ENCODE results near the gene PCDHGA8. TPM values are rescaled to one million over a fixed set of nuclear protein-coding genes. Genes with fewer than 3 reads are reported as not detected.
"Not testable (repeated sequence)": the region's sequence is repeated elsewhere in the genome, so short reads cannot be mapped to it uniquely, and the experiment has no call there.

Gene PCDHGA8
- polyA plus RNA-seq, 2 of the 4 experiments (the other 2 are of a cell fraction), result 0.03 to 0.08 TPM

DNA sequence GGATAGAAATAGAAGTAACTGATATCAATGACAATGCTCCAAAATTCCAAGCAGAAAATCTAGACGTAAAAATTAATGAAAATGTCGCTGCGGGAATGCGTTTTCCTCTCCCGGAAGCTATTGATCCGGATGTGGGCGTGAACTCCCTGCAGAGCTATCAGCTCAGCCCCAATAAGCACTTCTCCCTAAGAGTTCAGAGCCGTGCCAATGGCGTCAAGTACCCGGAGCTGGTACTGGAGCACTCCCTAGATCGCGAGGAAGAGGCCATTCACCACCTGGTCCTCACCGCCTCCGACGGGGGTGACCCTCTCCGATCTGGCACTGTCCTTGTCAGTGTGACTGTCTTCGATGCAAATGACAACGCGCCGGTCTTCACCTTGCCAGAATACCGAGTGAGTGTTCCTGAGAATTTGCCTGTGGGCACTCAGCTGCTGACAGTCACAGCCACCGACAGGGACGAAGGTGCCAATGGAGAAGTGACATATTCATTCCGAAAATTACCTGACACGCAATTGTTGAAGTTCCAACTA lies 21.2 kb downstream of the PCDHGA8 start:
- H3K9me3 ChIP-seq, result peaks cover 33% of the 10 kb centered on the region
- POLR2A ChIA-PET, result no interaction called here
- no peak for DNase-seq (ENCODE audit: low read depth in 1 of 2, low spot score in 1 of 2)
- WGBS (ENCODE audit: missing lambda C conversion rate), result 73% methylated on average over 25 of the region's 25 CpGs
- no peak overlapping the region for H3K27ac ChIP-seq
- CTCF ChIA-PET, result interaction anchor here (0.8 to 2.0 kb wide), 6 partner anchors 16 to 592 kb away, joined by 3 to 5 read pairs (median 4); partner anchors contain the start of genes PCDHA5, PCDHGB1 and PCDHGB5
- H3K4me1 ChIP-seq, result no peaks in the 10 kb centered on the region
- no peak overlapping the region for H3K4me3 ChIP-seq
- H3K4me2 ChIP-seq, result no peak overlapping the region
- no peak for FAIRE-seq
- ATAC-seq, result no peak
- TF ChIP-seq, protein P1, sequence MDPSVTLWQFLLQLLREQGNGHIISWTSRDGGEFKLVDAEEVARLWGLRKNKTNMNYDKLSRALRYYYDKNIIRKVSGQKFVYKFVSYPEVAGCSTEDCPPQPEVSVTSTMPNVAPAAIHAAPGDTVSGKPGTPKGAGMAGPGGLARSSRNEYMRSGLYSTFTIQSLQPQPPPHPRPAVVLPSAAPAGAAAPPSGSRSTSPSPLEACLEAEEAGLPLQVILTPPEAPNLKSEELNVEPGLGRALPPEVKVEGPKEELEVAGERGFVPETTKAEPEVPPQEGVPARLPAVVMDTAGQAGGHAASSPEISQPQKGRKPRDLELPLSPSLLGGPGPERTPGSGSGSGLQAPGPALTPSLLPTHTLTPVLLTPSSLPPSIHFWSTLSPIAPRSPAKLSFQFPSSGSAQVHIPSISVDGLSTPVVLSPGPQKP (IDR thresholded peaks at IDR 0.05; ENCODE audit: low read depth, low read length), result no peak
- TF ChIP-seq JUN (IDR thresholded peaks at IDR 0.05) (no peak), HEYL (CRISPR knock-in tag; IDR thresholded peaks at IDR 0.05) (no peak), BHLHE40 (IDR thresholded peaks at IDR 0.05; ENCODE audit: low read depth, low read length) (no peak), NPAS2 (CRISPR knock-in tag; IDR thresholded peaks at IDR 0.05; ENCODE audit: borderline replicate concordance) (no peak), POLR2A (IDR thresholded peaks at IDR 0.05; ENCODE audit: low read length) (no peak), SMC3 (IDR thresholded peaks at IDR 0.05) (no peak), ZC3H11A (IDR thresholded peaks at IDR 0.05) (no peak), NFE2L2 (conservative IDR thresholded peaks at IDR 0.05; ENCODE audit: low read length) (no peak), CBX8 (IDR thresholded peaks at IDR 0.05) (no peak), CHD4 (IDR thresholded peaks at IDR 0.05; ENCODE audit: borderline replicate concordance) (no peak), MAFK (IDR thresholded peaks at IDR 0.05; ENCODE audit: partially characterized antibody) (no peak)
- TF ChIP-seq, protein P2, sequence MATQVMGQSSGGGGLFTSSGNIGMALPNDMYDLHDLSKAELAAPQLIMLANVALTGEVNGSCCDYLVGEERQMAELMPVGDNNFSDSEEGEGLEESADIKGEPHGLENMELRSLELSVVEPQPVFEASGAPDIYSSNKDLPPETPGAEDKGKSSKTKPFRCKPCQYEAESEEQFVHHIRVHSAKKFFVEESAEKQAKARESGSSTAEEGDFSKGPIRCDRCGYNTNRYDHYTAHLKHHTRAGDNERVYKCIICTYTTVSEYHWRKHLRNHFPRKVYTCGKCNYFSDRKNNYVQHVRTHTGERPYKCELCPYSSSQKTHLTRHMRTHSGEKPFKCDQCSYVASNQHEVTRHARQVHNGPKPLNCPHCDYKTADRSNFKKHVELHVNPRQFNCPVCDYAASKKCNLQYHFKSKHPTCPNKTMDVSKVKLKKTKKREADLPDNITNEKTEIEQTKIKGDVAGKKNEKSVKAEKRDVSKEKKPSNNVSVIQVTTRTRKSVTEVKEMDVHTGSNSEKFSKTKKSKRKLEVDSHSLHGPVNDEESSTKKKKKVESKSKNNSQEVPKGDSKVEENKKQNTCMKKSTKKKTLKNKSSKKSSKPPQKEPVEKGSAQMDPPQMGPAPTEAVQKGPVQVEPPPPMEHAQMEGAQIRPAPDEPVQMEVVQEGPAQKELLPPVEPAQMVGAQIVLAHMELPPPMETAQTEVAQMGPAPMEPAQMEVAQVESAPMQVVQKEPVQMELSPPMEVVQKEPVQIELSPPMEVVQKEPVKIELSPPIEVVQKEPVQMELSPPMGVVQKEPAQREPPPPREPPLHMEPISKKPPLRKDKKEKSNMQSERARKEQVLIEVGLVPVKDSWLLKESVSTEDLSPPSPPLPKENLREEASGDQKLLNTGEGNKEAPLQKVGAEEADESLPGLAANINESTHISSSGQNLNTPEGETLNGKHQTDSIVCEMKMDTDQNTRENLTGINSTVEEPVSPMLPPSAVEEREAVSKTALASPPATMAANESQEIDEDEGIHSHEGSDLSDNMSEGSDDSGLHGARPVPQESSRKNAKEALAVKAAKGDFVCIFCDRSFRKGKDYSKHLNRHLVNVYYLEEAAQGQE (IDR thresholded peaks at IDR 0.05), result no peak
- TF ChIP-seq, protein P3, sequence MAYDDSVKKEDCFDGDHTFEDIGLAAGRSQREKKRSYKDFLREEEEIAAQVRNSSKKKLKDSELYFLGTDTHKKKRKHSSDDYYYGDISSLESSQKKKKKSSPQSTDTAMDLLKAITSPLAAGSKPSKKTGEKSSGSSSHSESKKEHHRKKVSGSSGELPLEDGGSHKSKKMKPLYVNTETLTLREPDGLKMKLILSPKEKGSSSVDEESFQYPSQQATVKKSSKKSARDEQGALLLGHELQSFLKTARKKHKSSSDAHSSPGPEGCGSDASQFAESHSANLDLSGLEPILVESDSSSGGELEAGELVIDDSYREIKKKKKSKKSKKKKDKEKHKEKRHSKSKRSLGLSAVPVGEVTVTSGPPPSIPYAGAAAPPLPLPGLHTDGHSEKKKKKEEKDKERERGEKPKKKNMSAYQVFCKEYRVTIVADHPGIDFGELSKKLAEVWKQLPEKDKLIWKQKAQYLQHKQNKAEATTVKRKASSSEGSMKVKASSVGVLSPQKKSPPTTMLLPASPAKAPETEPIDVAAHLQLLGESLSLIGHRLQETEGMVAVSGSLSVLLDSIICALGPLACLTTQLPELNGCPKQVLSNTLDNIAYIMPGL (CRISPR knock-in tag; IDR thresholded peaks at IDR 0.05; ENCODE audit: borderline replicate concordance), result no peak
- TF ChIP-seq, protein P4, sequence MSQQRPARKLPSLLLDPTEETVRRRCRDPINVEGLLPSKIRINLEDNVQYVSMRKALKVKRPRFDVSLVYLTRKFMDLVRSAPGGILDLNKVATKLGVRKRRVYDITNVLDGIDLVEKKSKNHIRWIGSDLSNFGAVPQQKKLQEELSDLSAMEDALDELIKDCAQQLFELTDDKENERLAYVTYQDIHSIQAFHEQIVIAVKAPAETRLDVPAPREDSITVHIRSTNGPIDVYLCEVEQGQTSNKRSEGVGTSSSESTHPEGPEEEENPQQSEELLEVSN (IDR thresholded peaks at IDR 0.05; ENCODE audit: borderline replicate concordance, low read depth), result no peak

DNA sequence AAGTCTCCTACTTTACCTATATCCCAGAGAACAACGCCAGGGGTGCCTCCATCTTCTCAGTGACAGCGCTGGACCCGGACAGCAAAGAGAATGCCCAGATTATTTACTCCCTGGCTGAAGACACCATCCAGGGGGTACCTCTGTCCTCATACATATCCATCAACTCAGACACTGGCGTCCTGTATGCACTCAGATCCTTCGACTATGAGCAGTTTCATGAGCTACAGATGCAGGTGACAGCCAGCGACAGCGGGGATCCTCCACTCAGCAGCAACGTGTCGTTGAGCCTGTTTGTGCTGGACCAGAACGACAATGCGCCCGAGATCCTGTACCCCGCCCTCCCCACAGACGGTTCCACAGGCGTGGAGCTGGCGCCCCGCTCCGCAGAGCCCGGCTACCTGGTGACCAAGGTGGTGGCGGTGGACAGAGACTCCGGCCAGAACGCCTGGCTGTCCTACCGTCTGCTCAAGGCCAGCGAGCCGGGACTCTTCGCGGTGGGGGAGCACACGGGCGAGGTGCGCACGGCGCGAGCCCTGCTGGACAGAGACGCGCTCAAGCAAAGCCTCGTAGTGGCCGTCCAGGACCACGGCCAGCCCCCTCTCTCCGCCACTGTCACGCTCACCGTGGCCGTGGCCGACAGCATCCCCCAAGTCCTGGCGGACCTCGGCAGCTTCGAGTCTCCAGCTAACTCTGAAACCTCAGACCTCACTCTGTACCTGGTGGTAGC lies 22.3 kb downstream of the PCDHGA8 start:
- POLR2A ChIA-PET; FAIRE-seq; ATAC-seq; H3K4me2 ChIP-seq; DNase-seq (ENCODE audit: low read depth in 1 of 2, low spot score in 1 of 2); H3K4me3 ChIP-seq; H3K4me1 ChIP-seq; H3K27ac ChIP-seq: not testable (repeated sequence)
- WGBS (ENCODE audit: missing lambda C conversion rate), result 75% methylated on average over 27 of the region's 46 CpGs
- CTCF ChIA-PET, result interaction anchor here (0.8 kb wide), 2 partner anchors 108 to 593 kb away, joined by 3 read pairs; partner anchors contain the start of gene PCDHA5
- peaks cover 38% of the 10 kb centered on the region for H3K9me3 ChIP-seq

DNA sequence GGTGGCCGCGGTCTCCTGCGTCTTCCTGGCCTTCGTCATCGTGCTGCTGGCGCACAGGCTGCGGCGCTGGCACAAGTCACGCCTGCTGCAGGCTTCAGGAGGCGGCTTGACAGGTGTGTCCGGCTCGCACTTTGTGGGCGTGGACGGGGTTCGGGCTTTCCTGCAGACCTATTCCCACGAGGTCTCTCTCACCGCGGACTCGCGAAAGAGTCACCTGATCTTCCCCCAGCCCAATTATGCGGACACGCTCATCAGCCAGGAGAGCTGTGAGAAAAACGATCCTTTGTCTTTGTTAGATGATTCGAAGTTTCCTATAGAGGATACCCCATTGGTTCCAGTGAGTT lies 22.8 kb downstream of the PCDHGA8 start:
- H3K27ac ChIP-seq; CTCF ChIA-PET; DNase-seq (ENCODE audit: low read depth in 1 of 2, low spot score in 1 of 2); ATAC-seq; H3K4me1 ChIP-seq; FAIRE-seq; H3K4me3 ChIP-seq; H3K4me2 ChIP-seq; POLR2A ChIA-PET: not testable (repeated sequence)
- H3K9me3 ChIP-seq, result peaks cover 40% of the 10 kb centered on the region
- WGBS (ENCODE audit: missing lambda C conversion rate), result 72% methylated on average over 21 of the region's 24 CpGs
